DOHH2 (cell line): ENCODE results near the gene ABCA9.

ENCODE experiments used
- H3F3A ChIP-seq: fragments of 200-600 bp; sonication (generic), shearing (Covaris generic); 2 replicates; pipeline ENCODE4 v1.6.0; 2016; ENCODE audit warnings: antibody characterized with exemption, mild to moderate bottlenecking; ENCODE audit not compliant: control insufficient read depth, insufficient read depth
- H3K27ac ChIP-seq: fragments of 200-600 bp; sonication (generic); 2 replicates; pipeline ENCODE4 v1.5.1; 2014; ENCODE audit warnings: low read depth, mild to moderate bottlenecking, low read length, moderate library complexity
- H3K27me3 ChIP-seq: fragments of 200-600 bp; sonication (generic); 2 replicates; pipeline ENCODE4 v1.6.1; 2014; ENCODE audit warnings: mild to moderate bottlenecking, low read length, mixed read lengths; ENCODE audit not compliant: control insufficient read depth
- H3K36me3 ChIP-seq: fragments of 200-600 bp; sonication (generic); 2 replicates; pipeline ENCODE4 v1.6.1; 2014; ENCODE audit warnings: mild to moderate bottlenecking, low read length, moderate library complexity, mixed read lengths; ENCODE audit not compliant: control insufficient read depth
- H3K4me1 ChIP-seq: fragments of 200-600 bp; sonication (generic); 2 replicates; pipeline ENCODE4 v1.6.1; 2014; ENCODE audit warnings: mild to moderate bottlenecking, low read length, mixed read lengths; ENCODE audit not compliant: control insufficient read depth
- H3K4me2 ChIP-seq: fragments of 200-600 bp; sonication (generic); 2 replicates; pipeline ENCODE4 v1.6.0; 2014; ENCODE audit warnings: mild to moderate bottlenecking, low read length, moderate library complexity
- H3K4me3 ChIP-seq: fragments of 200-600 bp; sonication (generic); 2 replicates; pipeline ENCODE4 v1.5.1; 2014; ENCODE audit warnings: mild to moderate bottlenecking, low read length, mixed read lengths
- H3K79me2 ChIP-seq: fragments of 200-600 bp; sonication (generic); 2 replicates; pipeline ENCODE4 v1.6.1; 2014; ENCODE audit warnings: mild to moderate bottlenecking, low read length, mixed read lengths; ENCODE audit not compliant: control insufficient read depth
- H3K9me2 ChIP-seq: fragments of 200-600 bp; sonication (generic); replicated peaks from 2 replicates; pipeline ENCODE4 v1.6.1; 2014; ENCODE audit warnings: mild to moderate bottlenecking, low read length, mixed read lengths; ENCODE audit not compliant: control insufficient read depth
- H3K9me3 ChIP-seq: fragments of 200-600 bp; sonication (generic); 2 replicates; pipeline ENCODE4 v1.6.1; 2014; ENCODE audit warnings: antibody characterized with exemption, low read length, mixed read lengths; ENCODE audit not compliant: control insufficient read depth, insufficient read depth
- H4K20me1 ChIP-seq: fragments of 200-600 bp; sonication (generic); 2 replicates; pipeline ENCODE4 v1.6.0; 2014; ENCODE audit warnings: low read depth, mild to moderate bottlenecking, antibody characterized with exemption, low read length, moderate library complexity; ENCODE audit not compliant: control insufficient read depth, insufficient read depth
- EZH2phosphoT487 ChIP-seq: fragments of 200-600 bp; sonication (generic); IDR thresholded peaks from 2 replicates; pipeline ENCODE4 v1.6.1; 2017; ENCODE audit warnings: borderline replicate concordance, mild to moderate bottlenecking, antibody characterized with exemption, low read length, moderate library complexity, mixed read lengths
- TF ChIP-seq, protein P1 (sequence below): fragments of 200-600 bp; sonication (generic); IDR thresholded peaks from one replicate; pipeline ENCODE4 v1.5.1; 2014; ENCODE audit warnings: antibody characterized with exemption, mild to moderate bottlenecking, low read depth, low read length; ENCODE audit not compliant: poor library complexity, severe bottlenecking

The ABCA9 gene

DNA sequence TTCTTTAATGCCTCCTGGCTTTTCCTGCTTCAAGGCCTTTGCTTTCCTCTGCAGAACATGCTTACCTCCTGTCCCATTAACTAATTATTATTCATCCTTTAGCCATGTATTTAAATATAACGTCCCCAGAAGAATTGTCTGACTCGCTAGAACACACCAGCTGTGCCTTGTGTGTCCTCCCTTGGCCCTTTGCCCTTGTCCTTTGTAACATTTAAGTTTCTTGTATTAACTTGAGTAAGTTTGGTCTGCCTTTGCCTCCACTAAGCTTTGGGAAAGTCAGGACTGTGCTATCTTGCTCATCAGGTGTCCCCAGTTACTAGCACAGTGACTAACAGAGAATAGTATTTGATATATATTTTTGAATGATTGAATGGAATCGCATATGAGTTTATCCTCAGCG is 29.6 kb upstream of the ABCA9 start:
- Histone ChIP-seq H3K27ac (no peak overlapping the region), H3K4me1 (no peaks in the 10 kb centered on the region), H3K9me3 (no peaks in the 10 kb centered on the region), H3K27me3 (peaks cover 13% of the 10 kb centered on the region), H3K4me2 (no peak overlapping the region), H4K20me1 (no peaks in the 10 kb centered on the region), H3K9me2 (no peaks in the 10 kb centered on the region), H3K36me3 (no peaks in the 10 kb centered on the region), H3F3A (no peaks in the 10 kb centered on the region), H3K4me3 (no peak overlapping the region), H3K79me2 (no peaks in the 10 kb centered on the region)
- TF ChIP-seq, protein P1, sequence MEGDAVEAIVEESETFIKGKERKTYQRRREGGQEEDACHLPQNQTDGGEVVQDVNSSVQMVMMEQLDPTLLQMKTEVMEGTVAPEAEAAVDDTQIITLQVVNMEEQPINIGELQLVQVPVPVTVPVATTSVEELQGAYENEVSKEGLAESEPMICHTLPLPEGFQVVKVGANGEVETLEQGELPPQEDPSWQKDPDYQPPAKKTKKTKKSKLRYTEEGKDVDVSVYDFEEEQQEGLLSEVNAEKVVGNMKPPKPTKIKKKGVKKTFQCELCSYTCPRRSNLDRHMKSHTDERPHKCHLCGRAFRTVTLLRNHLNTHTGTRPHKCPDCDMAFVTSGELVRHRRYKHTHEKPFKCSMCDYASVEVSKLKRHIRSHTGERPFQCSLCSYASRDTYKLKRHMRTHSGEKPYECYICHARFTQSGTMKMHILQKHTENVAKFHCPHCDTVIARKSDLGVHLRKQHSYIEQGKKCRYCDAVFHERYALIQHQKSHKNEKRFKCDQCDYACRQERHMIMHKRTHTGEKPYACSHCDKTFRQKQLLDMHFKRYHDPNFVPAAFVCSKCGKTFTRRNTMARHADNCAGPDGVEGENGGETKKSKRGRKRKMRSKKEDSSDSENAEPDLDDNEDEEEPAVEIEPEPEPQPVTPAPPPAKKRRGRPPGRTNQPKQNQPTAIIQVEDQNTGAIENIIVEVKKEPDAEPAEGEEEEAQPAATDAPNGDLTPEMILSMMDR = no peak
- TF ChIP-seq EZH2phosphoT487 = no peak

DNA sequence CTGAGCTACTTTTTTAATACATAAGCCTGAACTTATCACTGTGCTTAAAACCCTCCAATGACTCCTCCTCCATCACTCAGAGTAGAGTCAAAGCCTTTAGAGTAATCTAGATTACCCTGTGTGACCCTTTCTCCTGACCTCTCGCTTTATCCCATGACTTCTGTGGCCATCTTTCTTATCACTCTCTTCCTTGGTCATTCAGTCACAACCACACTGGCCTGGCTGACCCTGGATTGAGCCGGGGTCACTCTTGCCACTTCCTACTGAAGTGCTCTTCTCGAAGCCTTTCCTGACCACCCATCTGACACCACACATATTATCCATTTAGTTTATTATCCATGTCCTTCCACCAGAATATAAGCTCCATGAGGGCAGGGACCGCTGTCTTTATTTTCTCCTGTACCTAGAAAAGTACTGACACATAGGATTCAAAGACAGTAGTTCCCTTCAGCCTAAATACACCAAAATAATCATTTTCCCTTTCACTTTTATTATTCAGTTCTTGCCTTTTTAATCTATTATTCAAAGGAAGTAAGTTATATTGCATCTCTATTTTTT is 28.0 kb upstream of the ABCA9 start:
- Histone ChIP-seq H3K36me3 (no peaks in the 10 kb centered on the region), H3K27me3 (peaks cover 4% of the 10 kb centered on the region; the same call in 1 of the 2 replicates), H3K4me1 (no peaks in the 10 kb centered on the region), H3K27ac (no peak overlapping the region), H4K20me1 (no peaks in the 10 kb centered on the region), H3K79me2 (no peaks in the 10 kb centered on the region), H3K4me3 (no peak overlapping the region), H3K9me2 (no peaks in the 10 kb centered on the region), H3K4me2 (no peak overlapping the region), H3F3A (no peaks in the 10 kb centered on the region), H3K9me3 (no peaks in the 10 kb centered on the region)
- TF ChIP-seq EZH2phosphoT487 = no peak
- TF ChIP-seq, protein P1 = no peak

DNA sequence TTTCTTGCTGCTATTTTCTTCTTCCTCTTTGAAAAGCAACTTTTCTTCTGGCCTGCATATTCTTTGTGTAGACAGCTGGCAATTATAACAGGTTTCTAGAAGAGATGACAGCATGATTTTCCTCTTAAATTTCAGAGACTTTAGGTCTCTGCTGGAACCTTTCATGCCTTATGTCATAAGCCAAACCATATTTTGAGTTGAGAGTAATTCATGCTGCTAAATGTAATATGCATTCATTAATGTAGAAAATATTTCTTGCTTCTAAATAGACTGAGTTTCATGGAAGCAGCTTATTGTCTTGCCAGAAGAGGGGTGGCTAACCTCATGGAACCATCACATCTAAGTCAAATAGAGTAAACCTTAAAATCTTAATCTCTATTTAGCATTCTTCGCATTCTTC is 25.9 kb upstream of the ABCA9 start:
- Histone ChIP-seq H3K4me3 (no peak overlapping the region), H3F3A (no peaks in the 10 kb centered on the region), H4K20me1 (no peaks in the 10 kb centered on the region), H3K27ac (no peak overlapping the region), H3K9me3 (no peaks in the 10 kb centered on the region), H3K4me2 (no peak overlapping the region), H3K36me3 (no peaks in the 10 kb centered on the region), H3K9me2 (no peaks in the 10 kb centered on the region), H3K27me3 (no peaks in the 10 kb centered on the region), H3K79me2 (no peaks in the 10 kb centered on the region), H3K4me1 (no peaks in the 10 kb centered on the region)
- no peak for TF ChIP-seq EZH2phosphoT487
- TF ChIP-seq, protein P1 = no peak
